Measurements from ENCODE around the gene FADS2.

Gene FADS2

GRCh38 chr11:61827571-61828378 lies at the start of gene FADS2:
TSS of gene FADS2 (plus strand) at chr11:61828300. CDS start at chr11:61828391, 91 bp downstream.
- peak; percentile 92 for DNase-seq

- no peak for DNase-seq
Observed at GRCh38 chr11:61778357-61778886, 49.7 kb upstream of the FADS2 start.

GRCh38 chr11:61778920-61779650 lies 49.0 kb upstream of the FADS2 start:
- DNase-seq, result no peak

- DNase-seq, result no peak
Observed at GRCh38 chr11:61779666-61780525, 48.2 kb upstream of the FADS2 start.

GRCh38 chr11:61780581-61781162 lies 47.4 kb upstream of the FADS2 start:
- no peak for DNase-seq

- DNase-seq, result no peak
Observed at GRCh38 chr11:61781585-61781984, 46.5 kb upstream of the FADS2 start.

- DNase-seq, result no peak
Observed at GRCh38 chr11:61782299-61782698, 45.8 kb upstream of the FADS2 start.

- no peak for DNase-seq
Observed at GRCh38 chr11:61782841-61783240, 45.3 kb upstream of the FADS2 start.

GRCh38 chr11:61783717-61784505 lies 44.2 kb upstream of the FADS2 start:
- no peak for DNase-seq

- DNase-seq, result no peak
Observed at GRCh38 chr11:61784506-61784805, 43.6 kb upstream of the FADS2 start.

- DNase-seq, result no peak
Observed at GRCh38 chr11:61785837-61786402, 42.2 kb upstream of the FADS2 start.

- DNase-seq, result no peak
Observed at GRCh38 chr11:61787928-61788491, 40.1 kb upstream of the FADS2 start.

- DNase-seq, result peak; percentile 71
Observed at GRCh38 chr11:61791737-61792309, 36.3 kb upstream of the FADS2 start.

GRCh38 chr11:61792310-61793082 lies 35.6 kb upstream of the FADS2 start, which contains the start of the genes FEN1 and TMEM258:
TSS of gene FEN1 (plus strand) at chr11:61792911. CDS start at chr11:61795362, 2,451 bp downstream.
TSS of gene TMEM258 (minus strand) at chr11:61792599. CDS start at chr11:61792558, 41 bp downstream.
- DNase-seq, result peak; percentile 95

GRCh38 chr11:61793083-61793828 lies 34.8 kb upstream of the FADS2 start:
- peak; percentile 57 for DNase-seq

GRCh38 chr11:61793829-61794204 lies 34.3 kb upstream of the FADS2 start:
- DNase-seq, result no peak

- DNase-seq, result no peak
Observed at GRCh38 chr11:61794579-61794978, 33.5 kb upstream of the FADS2 start.

- DNase-seq, result no peak
Observed at GRCh38 chr11:61795459-61795858, 32.6 kb upstream of the FADS2 start.

Measured in DMS79 treated with DMSO at 0.1 percent for 48 hours (cell line).